Activated CD4-positive, alpha-beta T cell treated with anti-CD3 and anti-CD28 coated beads, Interleukin-10, Interleukin-2, amounts not matched to agents 100 ng/mL and 50 ng/mL, durations not matched to agents 16 hours and 8 hours (primary cell): ENCODE results near the gene TNRC18.
"Not testable (repeated sequence)": the region's sequence is repeated elsewhere in the genome, so short reads cannot be mapped to it uniquely, and the experiment has no call there.

Experiments used
- DNase-seq: peaks from one replicate; pipeline ENCODE4 v3.0.0-alpha.2; 2020

The TNRC18 gene

DNA sequence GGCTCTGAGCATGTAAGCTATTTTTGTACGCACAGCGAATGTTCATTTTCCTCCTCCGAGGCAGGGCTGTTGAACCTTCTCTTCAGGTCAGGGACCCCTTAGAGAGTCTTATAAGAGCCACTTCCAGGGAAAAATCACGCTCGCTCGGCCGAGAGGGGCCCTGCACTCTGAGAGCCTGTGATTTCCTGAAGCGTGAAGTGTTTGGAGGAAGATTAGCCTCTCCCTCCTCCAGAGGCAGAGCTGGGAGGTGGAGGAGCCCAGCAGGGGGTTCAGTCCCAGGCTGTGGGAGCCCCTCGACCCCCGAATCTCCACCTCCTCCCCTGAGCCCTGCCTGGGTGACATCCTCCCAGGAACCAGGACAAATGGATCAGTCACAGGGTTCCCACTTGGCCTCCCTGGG, 160.6 kb downstream of the TNRC18 start:
- not testable (repeated sequence) for DNase-seq

DNA sequence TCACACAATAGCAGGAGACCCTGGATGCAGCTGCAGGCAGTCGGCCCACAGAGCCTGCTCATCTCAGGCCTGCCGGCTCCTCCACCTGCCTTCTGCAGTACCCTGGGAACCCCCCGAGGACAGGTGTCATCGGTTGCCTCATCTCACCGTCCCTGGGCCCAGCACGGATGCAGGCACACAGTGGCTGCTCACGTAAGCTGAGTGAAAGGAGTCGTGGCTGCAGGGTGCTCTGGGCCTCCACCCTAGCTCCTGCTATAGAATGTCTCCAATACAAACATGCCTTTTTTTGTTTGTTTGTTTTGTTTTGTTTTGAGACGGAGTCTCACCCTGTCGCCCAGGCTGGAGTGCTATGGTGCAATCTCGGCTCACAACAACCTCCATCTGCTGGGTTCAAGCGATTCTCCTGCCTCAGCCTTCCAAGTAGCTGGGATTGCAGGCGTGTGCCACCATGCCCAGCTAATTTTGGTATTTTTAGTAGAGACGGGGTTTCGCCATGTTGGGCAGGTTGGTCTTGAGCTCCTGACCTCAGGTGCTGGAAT, 163.0 kb downstream of the TNRC18 start:
- DNase-seq, result not testable (repeated sequence)
